Loucy (cell line): ENCODE data around the gene SELENOS.

Experiments used
- EZH2phosphoT487 ChIP-seq: fragments of 200-600 bp; IDR thresholded peaks from 2 replicates; pipeline ENCODE4 v1.6.1; 2018; ENCODE audit warnings: antibody characterized with exemption, mild to moderate bottlenecking, moderate library complexity, borderline replicate concordance
- TF ChIP-seq, protein P1 (sequence below): fragments of 200-600 bp; sonication (generic); conservative IDR thresholded peaks from 2 replicates; pipeline ENCODE4 v1.5.1; 2014; ENCODE audit warnings: mild to moderate bottlenecking, antibody characterized with exemption, low read length

DNA sequence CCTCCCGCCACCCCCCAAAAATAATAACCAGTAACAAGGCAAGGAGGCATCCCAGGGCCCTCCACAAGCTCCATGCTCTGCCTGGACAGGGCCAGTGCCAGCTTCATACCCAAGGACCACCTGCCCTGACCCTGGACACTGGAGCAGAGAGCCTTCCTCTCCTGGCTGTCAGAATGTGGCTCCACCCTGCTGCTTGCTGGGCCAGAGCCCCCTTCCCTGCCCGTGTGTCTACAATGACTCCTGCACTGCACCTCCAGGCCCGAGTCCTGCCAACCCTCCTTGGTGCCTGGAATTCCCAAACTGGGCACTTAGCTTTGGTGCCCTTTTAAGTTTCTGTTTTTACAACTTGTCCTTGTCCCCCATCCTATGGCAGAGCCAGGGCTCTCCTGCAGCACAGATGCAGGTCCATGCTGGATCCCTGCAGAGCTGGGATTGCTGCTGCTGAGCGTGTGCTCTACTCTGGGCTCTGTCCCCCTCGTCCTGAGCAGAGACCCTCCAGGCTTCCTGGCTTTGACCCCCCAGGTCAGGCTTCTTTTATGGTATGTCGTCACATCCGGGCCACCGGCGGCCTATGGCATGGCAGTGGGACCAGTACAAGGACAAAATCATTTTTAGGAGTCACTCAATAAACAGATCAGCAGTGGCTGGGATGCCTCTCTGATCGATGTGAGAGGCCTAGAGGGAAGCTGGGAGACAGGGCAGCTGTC is 29.2 kb upstream of the SELENOS start:
- TF ChIP-seq, protein P1, sequence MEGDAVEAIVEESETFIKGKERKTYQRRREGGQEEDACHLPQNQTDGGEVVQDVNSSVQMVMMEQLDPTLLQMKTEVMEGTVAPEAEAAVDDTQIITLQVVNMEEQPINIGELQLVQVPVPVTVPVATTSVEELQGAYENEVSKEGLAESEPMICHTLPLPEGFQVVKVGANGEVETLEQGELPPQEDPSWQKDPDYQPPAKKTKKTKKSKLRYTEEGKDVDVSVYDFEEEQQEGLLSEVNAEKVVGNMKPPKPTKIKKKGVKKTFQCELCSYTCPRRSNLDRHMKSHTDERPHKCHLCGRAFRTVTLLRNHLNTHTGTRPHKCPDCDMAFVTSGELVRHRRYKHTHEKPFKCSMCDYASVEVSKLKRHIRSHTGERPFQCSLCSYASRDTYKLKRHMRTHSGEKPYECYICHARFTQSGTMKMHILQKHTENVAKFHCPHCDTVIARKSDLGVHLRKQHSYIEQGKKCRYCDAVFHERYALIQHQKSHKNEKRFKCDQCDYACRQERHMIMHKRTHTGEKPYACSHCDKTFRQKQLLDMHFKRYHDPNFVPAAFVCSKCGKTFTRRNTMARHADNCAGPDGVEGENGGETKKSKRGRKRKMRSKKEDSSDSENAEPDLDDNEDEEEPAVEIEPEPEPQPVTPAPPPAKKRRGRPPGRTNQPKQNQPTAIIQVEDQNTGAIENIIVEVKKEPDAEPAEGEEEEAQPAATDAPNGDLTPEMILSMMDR, result no peak
- no peak for TF ChIP-seq EZH2phosphoT487
